CD14-positive monocyte (primary cell): ENCODE results near the gene VSX2. TPM values are rescaled to one million over a fixed set of nuclear protein-coding genes. Genes with fewer than 3 reads are reported as not detected.

Experiments used
- DNase-seq, 3 donors: peaks; one replicate each; pipeline ENCODE4 v3.0.0-alpha.2; 2011 to 2022
- H2AFZ ChIP-seq: 2 replicates; pipeline ENCODE4 v1.6.0; 2012; ENCODE audit warnings: mild to moderate bottlenecking, low read depth, low read length, inconsistent platforms; ENCODE audit not compliant: insufficient read depth, poor library complexity, severe bottlenecking
- H3K27ac ChIP-seq, 2 donors: 1 replicate in 1 of 2; 2 replicates in 1 of 2; pipeline ENCODE4 v1.5.1; 2012 to 2013; ENCODE audit warnings: low read length in 2 of 2, control low read depth in 1 of 2, inconsistent platforms in 1 of 2, low read depth in 1 of 2, mild to moderate bottlenecking in 1 of 2
- H3K27me3 ChIP-seq, 2 donors: one replicate each; pipeline versions ENCODE4 v1.6.0 to v1.6.1; 2011 to 2013; ENCODE audit warnings: low read length in 2 of 2; ENCODE audit not compliant: control insufficient read depth in 2 of 2, insufficient read depth in 2 of 2
- H3K36me3 ChIP-seq, 2 donors: replicated peaks in 1 of 2; 1 replicate in 1 of 2; 2 replicates in 1 of 2; pipeline versions ENCODE4 v1.5.1 to v1.6.1; 2012 to 2013; ENCODE audit warnings: low read length in 2 of 2, control low read depth in 1 of 2, inconsistent platforms in 1 of 2, mild to moderate bottlenecking in 1 of 2; ENCODE audit not compliant: insufficient read depth in 2 of 2, control insufficient read depth in 1 of 2
- H3K4me1 ChIP-seq, 2 donors: 1 replicate in 1 of 2; 2 replicates in 1 of 2; pipeline versions ENCODE4 v1.5.1 to v1.6.1; 2012 to 2013; ENCODE audit warnings: low read length in 2 of 2, control low read depth in 1 of 2, inconsistent platforms in 1 of 2, mild to moderate bottlenecking in 1 of 2, moderate library complexity in 1 of 2; ENCODE audit not compliant: insufficient read depth in 2 of 2, control insufficient read depth in 1 of 2
- H3K4me2 ChIP-seq: replicated peaks from 2 replicates; pipeline ENCODE3; 2012; ENCODE audit warnings: low read length, moderate library complexity, mild to moderate bottlenecking; ENCODE audit not compliant: poor library complexity, severe bottlenecking; ENCODE audit errors: extremely low read depth
- H3K4me3 ChIP-seq, 3 experiments: fragments of 200-600 bp in 1 of 3; sonication (generic) in 1 of 3; replicated peaks in 1 of 3; 1 replicate in 2 of 3; 2 replicates in 1 of 3; pipeline ENCODE4 v1.5.1; 2011 to 2013; ENCODE audit warnings: low read length in 3 of 3, mild to moderate bottlenecking in 3 of 3, control low read depth in 2 of 3, low read depth in 2 of 3, inconsistent platforms in 1 of 3, moderate library complexity in 1 of 3
- H3K79me2 ChIP-seq: 2 replicates; pipeline ENCODE4 v1.6.0; 2012; ENCODE audit warnings: mild to moderate bottlenecking, control low read depth, inconsistent platforms, low read length, moderate library complexity; ENCODE audit not compliant: insufficient read depth
- H3K9ac ChIP-seq: 2 replicates; pipeline ENCODE4 v1.6.0; 2017; ENCODE audit warnings: low read length, mild to moderate bottlenecking; ENCODE audit not compliant: insufficient read depth, poor library complexity, severe bottlenecking
- H3K9me3 ChIP-seq, 2 donors: replicated peaks in 1 of 2; 1 replicate in 1 of 2; 2 replicates in 1 of 2; pipeline versions ENCODE4 v1.5.1 to v1.6.1; 2012 to 2013; ENCODE audit warnings: low read length in 2 of 2, control low read depth in 1 of 2; ENCODE audit not compliant: control insufficient read depth in 1 of 2, insufficient read depth in 1 of 2
- H4K20me1 ChIP-seq: 2 replicates; pipeline ENCODE4 v1.6.0; 2012; ENCODE audit warnings: mild to moderate bottlenecking, low read length, control low read depth, moderate library complexity; ENCODE audit not compliant: insufficient read depth
- H3K27ac Mint-ChIP-seq, 7 donors: one replicate each; pipeline ENCODE4 v1.8.0; 2020; ENCODE audit warnings: mild to moderate bottlenecking in 7 of 7, mixed read lengths in 7 of 7, moderate library complexity in 6 of 7, inconsistent platforms in 2 of 7
- H3K27me3 Mint-ChIP-seq, 3 donors: one replicate each; pipeline ENCODE4 v1.8.0; 2021 to 2022; ENCODE audit warnings: low read depth in 3 of 3, mild to moderate bottlenecking in 3 of 3, mixed read lengths in 3 of 3, moderate library complexity in 3 of 3, inconsistent platforms in 1 of 3
- H3K36me3 Mint-ChIP-seq, 2 donors: one replicate each; pipeline ENCODE4 v1.8.0; 2020; ENCODE audit warnings: mixed read lengths in 2 of 2, inconsistent platforms in 1 of 2, mild to moderate bottlenecking in 1 of 2
- H3K4me1 Mint-ChIP-seq: one replicate; pipeline ENCODE4 v1.8.0; 2020; ENCODE audit warnings: mild to moderate bottlenecking, mixed read lengths
- H3K4me3 Mint-ChIP-seq, 2 donors: one replicate each; pipeline ENCODE4 v1.8.0; 2020; ENCODE audit warnings: mild to moderate bottlenecking in 2 of 2, mixed read lengths in 2 of 2, moderate library complexity in 1 of 2
- H3K9me3 Mint-ChIP-seq, 7 donors: one replicate each; pipeline ENCODE4 v1.8.0; 2020 to 2022; ENCODE audit warnings: mixed read lengths in 7 of 7, mild to moderate bottlenecking in 6 of 7, moderate library complexity in 6 of 7, inconsistent platforms in 2 of 7
- CTCF ChIP-seq: fragments of 200-600 bp; IDR thresholded peaks from one replicate; pipeline ENCODE4 v1.8.0; 2022; ENCODE audit warnings: antibody characterized with exemption, mild to moderate bottlenecking
- WGBS: methylation state at CpG from one replicate; pipeline ENCODE4 v1.1.5; 2013; ENCODE audit warnings: missing lambda C conversion rate; ENCODE audit not compliant: insufficient coverage; 5-methylcytosine and 5-hydroxymethylcytosine counted together
- intact Hi-C, 2 donors: fragments of 100-400 bp; cut with micrococcal nuclease; formaldehyde crosslinking; loops; one replicate each; pipeline versions ENCODE4 v1.15.0 to v1.15.1; 2023
- polyA plus RNA-seq, 3 donors: library from polyadenylated mRNA; depleted of rRNA in 1 of 3; unstranded in 2 of 3; stranded (reverse) in 1 of 3; fragments of 300-500 nt in 2 of 3; fragments of >200 nt in 1 of 3; fragmentation: Illumina TruSeq in 2 of 3; gene quantifications; 1 replicate in 2 of 3; 2 replicates in 1 of 3; pipeline ENCODE4 v1.2.3, GENCODE V29; 2012 to 2021

The VSX2 gene
- polyA plus RNA-seq, 3 donors = not detected

- Histone ChIP-seq H3K4me3 (no peak overlapping the region), H3K4me2 (no peak overlapping the region), H4K20me1 (no peaks in the 10 kb centered on the region), H3K79me2 (no peaks in the 10 kb centered on the region), H3K4me1 (peaks cover 16 to 20% of the 10 kb centered on the region in 2 donors), H3K9me3 (no peaks in the 10 kb centered on the region), H2AFZ (no peak overlapping the region), H3K27ac (no peak overlapping the region), H3K36me3 (no peaks in the 10 kb centered on the region), H3K27me3 (peaks cover 13 to 31% of the 10 kb centered on the region in 2 donors), H3K9ac (no peak overlapping the region)
- H3K36me3 Mint-ChIP-seq = no peaks in the 10 kb centered on the region
- no peak overlapping the region for H3K4me3 Mint-ChIP-seq
- 100% methylated on average over 2 of the region's 3 CpGs for WGBS
- no peak overlapping the region for H3K27ac Mint-ChIP-seq
- H3K4me1 Mint-ChIP-seq = peaks cover 21% of the 10 kb centered on the region
- peaks cover 25 to 59% (median 51%) of the 10 kb centered on the region in 3 donors for H3K27me3 Mint-ChIP-seq
- DNase-seq = no peak
- TF ChIP-seq CTCF = no peak
- intact Hi-C loops = no loop called here
- H3K9me3 Mint-ChIP-seq = peaks cover 0 to 10% (median 0%) of the 10 kb centered on the region in 7 donors
Measured at GRCh38 chr14:74255281-74255680, 16.0 kb downstream of the VSX2 start.

- H3K79me2 ChIP-seq = no peaks in the 10 kb centered on the region
- H3K27me3 Mint-ChIP-seq = peaks cover 28 to 56% (median 42%) of the 10 kb centered on the region in 3 donors
- peak overlapping the region; percentile 83 to 92 for H3K4me3 Mint-ChIP-seq
Measured at GRCh38 chr14:74257078-74257940, 18.1 kb downstream of the VSX2 start.

More at GRCh38 chr14:74257078-74257940, 18.1 kb downstream of the VSX2 start:
- Histone ChIP-seq H4K20me1 (no peaks in the 10 kb centered on the region), H3K4me2 (peak overlapping the region; percentile 100), H3K4me1 (peaks cover 15 to 16% of the 10 kb centered on the region in 2 donors), H3K9ac (peak overlapping the region; percentile 55), H3K9me3 (no peaks in the 10 kb centered on the region), H3K36me3 (no peaks in the 10 kb centered on the region), H3K27ac (no peak overlapping the region), H3K27me3 (peaks cover 13 to 27% of the 10 kb centered on the region in 2 donors), H2AFZ (peak overlapping the region; percentile 88), H3K4me3 (peak overlapping the region; percentile 51 to 82 (median 53))
- H3K27ac Mint-ChIP-seq = peak overlapping the region in 2 of 7 donors; percentile 16 to 49
- H3K4me1 Mint-ChIP-seq = peaks cover 12% of the 10 kb centered on the region
- intact Hi-C loops = loop anchor here in 1 of 2 donors (2.0 kb wide), 1 partner anchor 147 kb away; no protein-coding TSS in a partner anchor
- peak; percentile 100 for TF ChIP-seq CTCF
- peak; percentile 35 to 56 (median 41) for DNase-seq
- H3K36me3 Mint-ChIP-seq = no peaks in the 10 kb centered on the region
- peaks cover 0 to 10% (median 0%) of the 10 kb centered on the region in 7 donors for H3K9me3 Mint-ChIP-seq
- WGBS = 5% methylated on average over 49 of the region's 68 CpGs
